ENCODE measurements around the gene MGAT1.

- no peak for TF ChIP-seq SUZ12 (IDR thresholded peaks at IDR 0.05; ENCODE audit: extremely low read depth, insufficient read depth, insufficient read length)
- TF ChIP-seq ZNF274 (IDR thresholded peaks at IDR 0.05; ENCODE audit: low read depth, low read length), result no peak
Observed at GRCh38 chr5:180849827-180850226, 47.2 kb upstream of the MGAT1 start.

All from NT2/D1 (cell line).